MM.1S (cell line): Measurements from ENCODE around the gene PPP2R5E.

ENCODE experiments used
- DNase-seq: peaks from one replicate; pipeline ENCODE4 v3.0.0-alpha.2; 2015
- H2AFZ ChIP-seq: fragments of 300-600 bp; sonication (generic); 2 replicates; pipeline ENCODE4 v1.6.0; 2016; ENCODE audit warnings: antibody characterized with exemption, low read length
- H3F3A ChIP-seq: fragments of 300-600 bp; sonication (generic); 2 replicates; pipeline ENCODE4 v1.6.1; 2016; ENCODE audit warnings: mild to moderate bottlenecking, antibody characterized with exemption, low read length, moderate library complexity, mixed read lengths; ENCODE audit not compliant: insufficient read depth
- H3K27ac ChIP-seq: fragments of 300-600 bp; sonication (generic); 2 replicates; pipeline ENCODE4 v1.5.1; 2016; ENCODE audit warnings: mild to moderate bottlenecking, low read length
- H3K27me3 ChIP-seq: fragments of 300-600 bp; sonication (generic); replicated peaks from 2 replicates; pipeline ENCODE4 v1.6.0; 2016; ENCODE audit warnings: low read length; ENCODE audit not compliant: insufficient read depth
- H3K36me3 ChIP-seq: fragments of 300-600 bp; sonication (generic); replicated peaks from 2 replicates; pipeline ENCODE4 v1.6.1; 2016; ENCODE audit warnings: mild to moderate bottlenecking, low read length, mixed read lengths; ENCODE audit not compliant: insufficient read depth
- H3K4me1 ChIP-seq: fragments of 300-600 bp; sonication (generic); 2 replicates; pipeline ENCODE4 v1.6.1; 2016; ENCODE audit warnings: low read length, mixed read lengths
- H3K4me2 ChIP-seq: fragments of 300-600 bp; sonication (generic); 2 replicates; pipeline ENCODE4 v1.6.0; 2016; ENCODE audit warnings: low read depth, low read length
- H3K4me3 ChIP-seq: fragments of 300-600 bp; sonication (generic); 2 replicates; pipeline ENCODE4 v1.5.1; 2016; ENCODE audit warnings: low read length, mixed read lengths
- H3K79me2 ChIP-seq: fragments of 300-600 bp; sonication (generic); 2 replicates; pipeline ENCODE4 v1.6.1; 2016; ENCODE audit warnings: mixed run types, low read length, mixed read lengths
- H3K9ac ChIP-seq: fragments of 300-600 bp; sonication (generic); 2 replicates; pipeline ENCODE4 v1.6.1; 2016; ENCODE audit warnings: low read length, mixed read lengths
- H3K9me2 ChIP-seq: fragments of 300-600 bp; sonication (generic); replicated peaks from 2 replicates; pipeline ENCODE4 v1.6.1; 2016; ENCODE audit warnings: mild to moderate bottlenecking, low read length, mixed read lengths; ENCODE audit not compliant: insufficient read depth
- H3K9me3 ChIP-seq: fragments of 300-600 bp; sonication (generic); replicated peaks from 2 replicates; pipeline ENCODE4 v1.6.1; 2016; ENCODE audit warnings: mild to moderate bottlenecking, low read length, mixed read lengths; ENCODE audit not compliant: insufficient read depth
- H4K20me1 ChIP-seq: fragments of 300-600 bp; sonication (generic); 2 replicates; pipeline ENCODE4 v1.6.1; 2016; ENCODE audit warnings: mild to moderate bottlenecking, low read length, moderate library complexity, mixed read lengths; ENCODE audit not compliant: insufficient read depth
- EZH2 ChIP-seq: fragments of 300-600 bp; sonication (generic); optimal IDR thresholded peaks from 2 replicates; pipeline ENCODE3; 2017; ENCODE audit warnings: low read depth, mild to moderate bottlenecking, antibody characterized with exemption, low read length, mixed read lengths
- EZH2phosphoT487 ChIP-seq: fragments of 300-600 bp; sonication (generic); IDR thresholded peaks from 2 replicates; pipeline ENCODE4 v1.6.1; 2018; ENCODE audit warnings: antibody characterized with exemption, low read length
- TF ChIP-seq, protein P1 (sequence below): fragments of 300-600 bp; sonication (generic); IDR thresholded peaks from 2 replicates; pipeline ENCODE4 v1.5.1; 2016; ENCODE audit warnings: antibody characterized with exemption, low read length, mixed read lengths

PPP2R5E gene

DNA sequence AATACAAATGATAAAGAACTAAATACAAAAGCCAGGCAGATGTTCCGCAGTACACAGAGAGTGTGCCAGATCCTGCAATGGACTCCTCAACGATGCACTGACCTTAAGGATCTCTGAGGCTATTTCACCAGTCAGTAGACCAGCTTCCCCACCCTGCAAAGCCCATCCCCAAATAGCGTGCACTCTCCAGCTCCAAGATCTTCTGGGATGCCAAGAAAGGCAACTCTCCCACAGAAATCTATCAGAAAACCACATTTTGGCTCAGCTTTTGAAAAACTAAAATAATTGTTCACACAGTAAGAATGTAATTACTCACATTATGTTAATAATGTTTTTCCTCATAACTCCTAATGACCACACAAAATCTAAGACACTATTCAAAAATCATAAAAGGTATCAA, 90.4 kb downstream of the PPP2R5E start:
- H3K9me3 ChIP-seq: no peaks in the 10 kb centered on the region
- H3K79me2 ChIP-seq: peaks cover 55% of the 10 kb centered on the region
- no peaks in the 10 kb centered on the region for H3F3A ChIP-seq
- H3K9ac ChIP-seq: no peak overlapping the region
- no peaks in the 10 kb centered on the region for H3K27me3 ChIP-seq
- no peak overlapping the region for H3K4me2 ChIP-seq
- H3K36me3 ChIP-seq: no peaks in the 10 kb centered on the region
- TF ChIP-seq EZH2phosphoT487 (no peak), EZH2 (no peak)
- H3K27ac ChIP-seq: no peak overlapping the region
- no peaks in the 10 kb centered on the region for H4K20me1 ChIP-seq
- H3K9me2 ChIP-seq: no peaks in the 10 kb centered on the region
- H3K4me1 ChIP-seq: no peaks in the 10 kb centered on the region
- no peak for DNase-seq
- no peak overlapping the region for H2AFZ ChIP-seq
- H3K4me3 ChIP-seq: no peak overlapping the region

DNA sequence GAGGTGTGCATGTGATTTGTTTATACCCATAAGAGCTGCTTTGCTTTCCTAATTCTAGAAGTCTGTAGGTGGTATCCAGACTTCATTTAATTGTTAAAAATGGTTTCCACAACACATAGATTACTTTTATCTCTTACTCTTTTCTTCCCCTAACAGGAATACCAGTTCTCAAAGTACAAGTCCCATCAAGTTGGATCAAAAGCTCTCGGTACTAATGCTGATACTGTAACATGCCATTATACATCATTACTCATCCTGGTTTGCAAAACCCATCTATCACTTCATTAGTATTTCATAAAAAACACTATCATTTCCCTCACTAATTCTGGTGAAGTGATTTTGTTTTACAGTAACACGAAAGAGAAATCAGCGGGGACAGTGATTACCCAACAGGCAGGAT, 94.3 kb downstream of the PPP2R5E start:
- H3K27me3 ChIP-seq: no peaks in the 10 kb centered on the region
- no peak overlapping the region for H3K27ac ChIP-seq
- H3K4me1 ChIP-seq: no peaks in the 10 kb centered on the region
- H3K36me3 ChIP-seq: no peaks in the 10 kb centered on the region
- H3K79me2 ChIP-seq: peaks cover 50% of the 10 kb centered on the region
- H2AFZ ChIP-seq: no peak overlapping the region
- H3K4me3 ChIP-seq: no peak overlapping the region
- no peaks in the 10 kb centered on the region for H4K20me1 ChIP-seq
- DNase-seq: no peak
- TF ChIP-seq EZH2phosphoT487 (no peak), EZH2 (no peak)
- TF ChIP-seq, protein P1, sequence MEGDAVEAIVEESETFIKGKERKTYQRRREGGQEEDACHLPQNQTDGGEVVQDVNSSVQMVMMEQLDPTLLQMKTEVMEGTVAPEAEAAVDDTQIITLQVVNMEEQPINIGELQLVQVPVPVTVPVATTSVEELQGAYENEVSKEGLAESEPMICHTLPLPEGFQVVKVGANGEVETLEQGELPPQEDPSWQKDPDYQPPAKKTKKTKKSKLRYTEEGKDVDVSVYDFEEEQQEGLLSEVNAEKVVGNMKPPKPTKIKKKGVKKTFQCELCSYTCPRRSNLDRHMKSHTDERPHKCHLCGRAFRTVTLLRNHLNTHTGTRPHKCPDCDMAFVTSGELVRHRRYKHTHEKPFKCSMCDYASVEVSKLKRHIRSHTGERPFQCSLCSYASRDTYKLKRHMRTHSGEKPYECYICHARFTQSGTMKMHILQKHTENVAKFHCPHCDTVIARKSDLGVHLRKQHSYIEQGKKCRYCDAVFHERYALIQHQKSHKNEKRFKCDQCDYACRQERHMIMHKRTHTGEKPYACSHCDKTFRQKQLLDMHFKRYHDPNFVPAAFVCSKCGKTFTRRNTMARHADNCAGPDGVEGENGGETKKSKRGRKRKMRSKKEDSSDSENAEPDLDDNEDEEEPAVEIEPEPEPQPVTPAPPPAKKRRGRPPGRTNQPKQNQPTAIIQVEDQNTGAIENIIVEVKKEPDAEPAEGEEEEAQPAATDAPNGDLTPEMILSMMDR: no peak
- H3K4me2 ChIP-seq: no peak overlapping the region
- H3K9ac ChIP-seq: no peak overlapping the region
- no peaks in the 10 kb centered on the region for H3F3A ChIP-seq
- no peaks in the 10 kb centered on the region for H3K9me3 ChIP-seq
- H3K9me2 ChIP-seq: no peaks in the 10 kb centered on the region

DNA sequence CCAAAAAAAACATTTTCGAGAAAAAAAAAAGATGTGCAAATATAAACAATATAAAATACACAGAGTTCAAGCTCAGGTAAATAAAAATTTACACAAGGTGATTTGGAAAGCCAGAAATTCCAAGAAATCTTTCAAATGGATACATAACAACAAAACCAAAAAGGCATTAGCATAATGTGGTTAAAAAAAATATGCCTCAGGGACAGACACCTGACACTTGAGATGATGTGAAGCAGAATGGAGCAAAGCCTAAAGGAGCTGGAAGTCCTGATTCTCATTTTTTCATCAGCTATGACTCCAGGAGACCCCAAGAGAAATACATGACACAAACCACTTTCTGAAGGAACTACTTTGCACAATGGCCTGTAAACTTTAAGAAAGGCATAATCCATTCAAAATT, 98.6 kb downstream of the PPP2R5E start:
- H4K20me1 ChIP-seq: no peaks in the 10 kb centered on the region
- H3K9me2 ChIP-seq: no peaks in the 10 kb centered on the region
- no peak overlapping the region for H2AFZ ChIP-seq
- no peaks in the 10 kb centered on the region for H3K27me3 ChIP-seq
- no peak for DNase-seq
- no peaks in the 10 kb centered on the region for H3K4me1 ChIP-seq
- no peak overlapping the region for H3K4me2 ChIP-seq
- no peak for TF ChIP-seq EZH2phosphoT487
- TF ChIP-seq EZH2: no peak
- TF ChIP-seq, protein P1: no peak
- no peaks in the 10 kb centered on the region for H3K36me3 ChIP-seq
- no peaks in the 10 kb centered on the region for H3F3A ChIP-seq
- no peak overlapping the region for H3K9ac ChIP-seq
- H3K9me3 ChIP-seq: no peaks in the 10 kb centered on the region
- no peak overlapping the region for H3K4me3 ChIP-seq
- peaks cover 40% of the 10 kb centered on the region for H3K79me2 ChIP-seq
- no peak overlapping the region for H3K27ac ChIP-seq

DNA sequence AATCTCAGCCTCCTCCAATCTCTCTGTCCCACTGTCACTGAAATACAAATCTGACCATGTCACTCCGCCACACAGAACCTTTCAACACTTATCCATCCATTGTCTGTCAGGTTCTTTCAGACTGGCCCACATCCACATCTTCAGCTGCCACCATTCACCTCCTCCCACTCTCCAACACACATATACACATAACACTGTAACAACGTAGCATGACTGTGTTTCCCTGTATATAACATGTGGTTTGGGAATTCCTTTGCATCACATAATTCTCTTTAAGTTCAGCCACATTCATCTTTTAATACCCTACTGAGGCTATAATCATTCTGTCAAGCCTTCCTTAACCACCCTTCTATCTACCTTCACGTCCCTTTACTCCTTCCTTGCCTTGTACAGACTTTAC, 99.2 kb downstream of the PPP2R5E start:
- no peak overlapping the region for H3K27ac ChIP-seq
- H3F3A ChIP-seq: no peaks in the 10 kb centered on the region
- H3K36me3 ChIP-seq: no peaks in the 10 kb centered on the region
- H3K79me2 ChIP-seq: peaks cover 38% of the 10 kb centered on the region
- H3K9me2 ChIP-seq: no peaks in the 10 kb centered on the region
- no peaks in the 10 kb centered on the region for H3K9me3 ChIP-seq
- H3K4me2 ChIP-seq: no peak overlapping the region
- TF ChIP-seq EZH2 (no peak), EZH2phosphoT487 (no peak)
- TF ChIP-seq, protein P1: no peak
- H3K9ac ChIP-seq: no peak overlapping the region
- no peaks in the 10 kb centered on the region for H3K27me3 ChIP-seq
- peaks cover under 1% of the 10 kb centered on the region; the same call in 1 of the 2 replicates for H3K4me1 ChIP-seq
- H2AFZ ChIP-seq: no peak overlapping the region
- no peaks in the 10 kb centered on the region for H4K20me1 ChIP-seq
- no peak overlapping the region for H3K4me3 ChIP-seq
- no peak for DNase-seq
